GM10266 (cell line): ENCODE data around the gene STX1B.

ENCODE experiments used
- DNase-seq: peaks from one replicate; pipeline ENCODE4 v3.0.0; 2012; ENCODE audit errors: extremely low spot score
- CTCF ChIP-seq: IDR thresholded peaks from 2 replicates; pipeline ENCODE4 v1.5.1; 2012; ENCODE audit warnings: mild to moderate bottlenecking, low read depth; ENCODE audit not compliant: control insufficient read depth, insufficient read depth; ENCODE audit errors: missing control alignments

STX1B gene

DNA sequence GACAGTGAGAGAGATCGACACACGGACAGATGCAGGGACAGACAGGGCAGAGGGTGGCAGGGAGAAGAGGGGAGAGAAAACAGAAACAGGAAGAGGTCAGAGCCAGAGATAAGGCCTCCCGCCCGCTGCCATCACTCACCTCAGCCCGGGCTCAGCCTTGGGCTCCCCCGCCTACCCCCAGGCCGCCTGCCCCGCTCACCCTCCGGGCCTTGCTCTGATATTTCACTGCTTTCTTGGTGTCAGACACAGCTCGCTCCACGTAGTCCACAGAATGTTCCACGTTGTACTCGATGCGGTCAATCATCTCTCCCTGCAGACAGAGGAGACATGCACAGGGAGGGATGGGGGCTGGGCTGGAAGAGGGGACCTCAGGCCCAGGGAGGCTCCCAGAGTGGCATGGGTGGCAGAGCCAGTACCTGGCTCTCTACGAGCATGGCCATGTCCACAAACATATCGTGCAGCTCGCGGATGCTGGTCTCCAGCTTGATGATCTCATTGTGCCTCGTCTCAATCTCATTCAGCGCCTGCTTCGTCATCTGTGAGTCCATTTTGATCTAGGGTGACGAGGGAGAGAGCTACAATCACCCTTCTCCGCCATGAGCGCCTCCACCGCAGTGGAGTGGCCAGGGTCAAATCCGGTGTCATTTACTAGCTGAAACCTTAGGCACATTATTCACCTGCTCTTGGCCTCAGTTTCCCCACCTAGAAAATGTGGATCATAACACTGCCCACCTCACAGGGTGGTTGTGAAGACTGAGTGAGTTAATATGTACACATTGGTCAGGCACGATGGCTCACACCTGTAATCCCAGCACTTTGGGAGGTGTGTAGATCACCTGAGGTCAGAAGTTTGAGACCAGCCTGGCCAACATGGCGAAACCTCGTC, 17.3 kb downstream of the STX1B start:
- no peak for DNase-seq
- TF ChIP-seq CTCF: no peak

DNA sequence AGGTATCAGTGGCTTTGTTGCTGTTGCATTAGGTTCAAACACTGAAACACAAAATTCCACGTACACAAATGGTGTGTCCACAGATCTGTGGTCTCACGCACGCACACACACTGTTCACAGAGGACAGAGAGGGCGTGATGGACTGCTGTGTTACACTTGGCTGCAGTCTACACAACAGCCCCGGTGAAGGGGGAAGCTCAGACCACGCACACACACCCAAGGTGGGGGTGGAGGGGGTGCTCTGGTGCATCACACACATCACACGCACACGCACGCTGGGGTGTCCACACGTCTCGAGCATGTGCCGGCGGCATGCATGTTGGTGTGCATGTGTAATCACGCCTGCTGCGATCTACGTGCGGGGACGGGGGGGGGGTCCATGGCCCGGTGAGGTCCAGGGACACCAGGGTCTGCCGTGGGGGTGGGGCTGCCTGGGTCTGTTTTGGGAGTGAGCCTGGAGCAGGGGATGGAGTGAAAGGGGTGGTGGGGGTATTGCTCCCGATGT, 18.1 kb downstream of the STX1B start:
- DNase-seq: no peak
- TF ChIP-seq CTCF: no peak

- TF ChIP-seq CTCF: no peak
- DNase-seq: no peak
Measured at GRCh38 chr16:30991052-30991451, 19.4 kb downstream of the STX1B start.

DNA sequence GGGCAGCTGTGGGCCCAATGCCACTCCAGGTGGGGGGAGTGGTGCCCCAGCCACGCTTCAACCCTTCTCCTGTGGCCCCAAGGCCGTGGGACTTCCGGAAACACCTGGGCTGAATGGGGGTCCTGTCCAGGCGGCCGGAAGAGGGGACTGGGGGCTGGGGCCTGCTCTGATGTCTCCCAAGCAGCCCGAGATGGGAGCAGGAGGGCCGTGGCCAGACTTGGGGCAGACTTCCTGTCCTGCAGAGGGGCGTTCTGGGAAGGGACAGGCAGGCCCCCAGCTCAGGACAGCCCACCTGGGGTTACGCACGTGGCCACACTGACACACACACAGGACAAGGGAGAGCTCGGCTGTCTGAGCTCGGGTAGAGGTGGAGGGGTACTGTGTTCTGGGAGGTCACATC, 20.3 kb downstream of the STX1B start:
- no peak for DNase-seq
- TF ChIP-seq CTCF: no peak

DNA sequence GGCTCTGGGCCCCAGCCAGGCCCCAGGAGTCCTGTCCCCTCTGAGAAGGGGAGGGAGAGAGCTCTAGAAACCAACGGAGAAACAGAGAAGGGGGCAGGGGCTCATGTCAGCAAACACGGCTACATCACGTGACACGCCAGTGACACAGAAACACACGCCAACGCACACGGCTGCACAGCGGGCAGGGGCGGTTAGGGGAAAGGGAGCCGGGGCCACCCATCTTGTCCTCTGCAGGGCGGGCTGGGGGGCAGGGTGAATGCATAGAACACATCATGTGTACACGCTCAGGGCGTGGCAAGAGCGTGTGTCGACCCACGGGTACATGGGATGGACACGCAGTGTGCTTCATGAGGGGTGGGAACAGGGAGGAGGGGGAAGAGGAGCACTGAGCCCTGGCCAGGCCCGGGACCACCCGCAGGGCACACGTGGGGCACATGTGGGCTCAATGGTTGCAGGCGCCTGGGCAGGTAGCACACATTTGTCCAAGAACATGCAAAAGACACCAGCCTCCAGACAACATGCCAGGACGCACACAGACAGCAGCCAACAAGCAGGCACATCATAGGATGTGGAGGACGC, 20.9 kb downstream of the STX1B start:
- no peak for TF ChIP-seq CTCF
- DNase-seq: no peak

DNA sequence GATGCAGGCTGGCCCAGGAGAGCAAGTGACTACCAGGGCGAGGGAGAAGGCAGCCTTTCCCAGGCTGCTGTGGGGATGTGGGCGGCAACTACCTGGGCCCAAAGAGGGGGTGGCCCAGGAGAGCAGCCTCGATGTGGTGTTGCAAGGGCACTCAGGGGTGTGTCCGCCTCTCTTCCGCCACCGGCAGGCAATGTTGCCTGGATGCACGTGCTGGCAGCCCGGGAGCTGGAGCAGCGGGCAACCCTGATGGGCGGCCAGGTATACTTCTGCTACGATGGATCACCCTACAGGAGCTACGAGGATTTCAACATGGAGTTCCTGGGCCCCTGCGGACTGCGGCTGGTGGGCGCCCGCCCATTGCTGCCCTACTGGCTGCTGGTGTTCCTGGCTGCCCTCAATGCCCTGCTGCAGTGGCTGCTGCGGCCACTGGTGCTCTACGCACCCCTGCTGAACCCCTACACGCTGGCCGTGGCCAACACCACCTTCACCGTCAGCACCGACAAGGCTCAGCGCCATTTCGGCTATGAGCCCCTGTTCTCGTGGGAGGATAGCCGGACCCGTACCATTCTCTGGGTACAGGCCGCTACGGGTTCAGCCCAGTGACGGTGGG, 22.8 kb downstream of the STX1B start:
- DNase-seq: no peak
- no peak for TF ChIP-seq CTCF
